ENCODE data around the gene PTPN21. TPM values are rescaled to one million over a fixed set of nuclear protein-coding genes. Genes with fewer than 3 reads are reported as not detected.
A peak's percentile ranks its signal among the peaks of the same experiment; 100 is the strongest.

Gene PTPN21
- under 1 TPM; 0.14 to 0.95 TPM for total RNA-seq

DNA sequence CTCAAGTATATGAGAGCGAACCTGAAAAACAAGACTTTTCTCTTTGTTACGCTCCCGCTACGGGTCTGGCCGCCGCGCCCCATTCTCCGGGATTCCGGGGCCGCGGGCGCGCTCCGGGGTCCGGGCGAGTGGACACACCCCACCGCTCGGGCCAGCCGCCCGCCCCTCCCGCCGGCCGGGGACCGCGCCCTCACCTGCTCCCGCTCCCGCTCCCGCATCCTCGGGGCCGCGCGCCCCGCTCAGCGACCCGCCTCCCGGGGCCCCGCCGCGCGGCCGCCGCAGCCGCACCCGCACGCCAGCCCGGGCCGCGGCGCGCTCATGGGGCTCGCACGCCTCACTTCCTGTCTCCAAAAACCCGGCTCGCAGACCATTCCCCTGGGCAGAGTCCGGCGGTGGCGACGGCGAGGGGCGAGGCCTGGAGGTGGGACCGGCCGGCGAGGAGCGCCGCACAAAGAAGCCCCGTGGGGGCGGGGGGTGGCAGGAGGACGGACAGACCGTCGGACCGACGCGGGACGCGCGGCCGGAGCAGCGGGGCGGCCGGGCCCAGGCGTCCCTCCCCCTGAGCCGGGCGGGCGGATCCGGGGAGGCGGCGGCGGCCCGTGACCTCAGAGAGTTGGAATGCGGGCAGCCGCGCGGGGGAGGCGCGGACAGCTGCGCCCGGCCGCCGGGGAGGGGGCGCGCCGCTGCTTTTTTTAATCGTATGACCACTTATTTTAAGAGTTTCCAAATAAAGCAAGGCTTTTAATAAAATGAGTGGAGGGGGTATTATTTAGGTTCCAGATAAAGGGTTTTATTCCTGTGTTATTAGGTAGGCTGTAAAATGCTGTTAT is at the start of gene PTPN21:
Gene PTPN21, minus strand, starts transcription at position 551 of the 830 bp plus-strand sequence. CDS start 4,590 bp downstream, outside the sequence.
- H3K27ac Mint-ChIP-seq: peak within 1 kb of the TSS; percentile 57
- peaks cover 55% of the 10 kb centered on the region for H3K27me3 Mint-ChIP-seq (ENCODE audit: low read depth)
- H3K36me3 Mint-ChIP-seq (ENCODE audit: insufficient read depth in 2 of 2): no peaks in the 10 kb centered on the region
- H3K4me3 Mint-ChIP-seq: peak within 1 kb of the TSS; percentile 76 to 85
- DNase-seq: peak; percentile 38 to 46
- peak; percentile 63 to 71 for ATAC-seq (replicated peaks in 1 of 2)
- H3K4me1 Mint-ChIP-seq (ENCODE audit: low read depth): peaks cover 33% of the 10 kb centered on the region
- no peaks in the 10 kb centered on the region for H3K9me3 Mint-ChIP-seq

- Mint-ChIP-seq H3K36me3 (ENCODE audit: insufficient read depth in 2 of 2) (peaks cover 16 to 43% of the 10 kb centered on the region in 2 donors), H3K27me3 (ENCODE audit: low read depth) (no peaks in the 10 kb centered on the region), H3K4me3 (no peak overlapping the region), H3K4me1 (ENCODE audit: low read depth) (peaks cover 30% of the 10 kb centered on the region), H3K27ac (no peak overlapping the region), H3K9me3 (no peaks in the 10 kb centered on the region)
- DNase-seq (no peak), ATAC-seq (replicated peaks in 1 of 2) (no peak)
These were observed 49.4 kb upstream of the PTPN21 start for GRCh38 chr14:88604212-88604611.

GRCh38 chr14:88599761-88600439 is 45.1 kb upstream of the PTPN21 start:
- Mint-ChIP-seq H3K4me3 (peak overlapping the region; percentile 67 to 76), H3K27ac (peak overlapping the region; percentile 38), H3K27me3 (ENCODE audit: low read depth) (no peaks in the 10 kb centered on the region), H3K4me1 (ENCODE audit: low read depth) (peaks cover 52% of the 10 kb centered on the region), H3K36me3 (ENCODE audit: insufficient read depth in 2 of 2) (peaks cover 8 to 29% of the 10 kb centered on the region in 2 donors), H3K9me3 (no peaks in the 10 kb centered on the region)
- peak; percentile 58 to 63 for DNase-seq
- ATAC-seq (replicated peaks in 1 of 2): peak; percentile 92 to 93

- peak overlapping the region; percentile 67 to 76 for H3K4me3 Mint-ChIP-seq
- ATAC-seq (replicated peaks in 1 of 2) (no peak), DNase-seq (no peak)
- no peaks in the 10 kb centered on the region for H3K27me3 Mint-ChIP-seq (ENCODE audit: low read depth)
- no peaks in the 10 kb centered on the region for H3K9me3 Mint-ChIP-seq
- peaks cover 50% of the 10 kb centered on the region for H3K4me1 Mint-ChIP-seq (ENCODE audit: low read depth)
- peaks cover 8 to 29% of the 10 kb centered on the region in 2 donors for H3K36me3 Mint-ChIP-seq (ENCODE audit: insufficient read depth in 2 of 2)
- H3K27ac Mint-ChIP-seq: peak overlapping the region; percentile 38
These were observed 44.5 kb upstream of the PTPN21 start for GRCh38 chr14:88599326-88599725.

DNA sequence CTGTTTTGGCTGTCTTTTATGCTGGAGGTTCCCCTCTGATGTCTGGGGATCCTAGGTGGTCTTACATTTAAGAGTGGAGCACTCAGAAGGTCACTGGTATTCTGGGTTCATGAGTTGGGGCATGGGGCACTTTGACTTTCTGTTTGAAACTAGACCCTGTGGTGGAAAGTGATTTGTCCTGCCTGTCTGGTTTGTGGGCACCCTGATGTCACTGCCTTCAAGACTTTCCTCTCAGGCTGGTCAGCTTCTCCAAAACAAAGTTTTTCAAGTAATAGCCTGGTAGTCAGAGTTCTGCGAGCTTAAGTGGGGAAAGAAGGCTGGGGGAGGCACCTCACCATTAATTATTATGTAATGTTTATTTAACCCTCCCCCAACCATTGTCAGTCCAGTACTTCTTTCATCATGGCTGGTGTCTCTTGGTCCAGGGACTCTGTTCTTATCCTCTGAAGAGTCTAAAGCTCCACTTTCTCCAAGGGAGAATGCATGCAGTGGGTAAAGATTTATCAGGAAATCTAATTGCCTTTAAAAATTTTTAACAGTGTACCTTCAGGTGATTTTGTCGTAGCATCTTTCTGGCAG is 43.4 kb upstream of the PTPN21 start:
- Mint-ChIP-seq H3K4me3 (no peak overlapping the region), H3K36me3 (ENCODE audit: insufficient read depth in 2 of 2) (peaks cover 8 to 30% of the 10 kb centered on the region in 2 donors), H3K27me3 (ENCODE audit: low read depth) (no peaks in the 10 kb centered on the region), H3K9me3 (no peaks in the 10 kb centered on the region), H3K4me1 (ENCODE audit: low read depth) (peaks cover 50% of the 10 kb centered on the region), H3K27ac (no peak overlapping the region)
- peak; percentile 8 to 31 for DNase-seq
- ATAC-seq (replicated peaks in 1 of 2): peak in 1 of 2 donors; percentile 41

- no peak overlapping the region for H3K27ac Mint-ChIP-seq
- ATAC-seq (replicated peaks in 1 of 2) (no peak), DNase-seq (no peak)
- H3K27me3 Mint-ChIP-seq (ENCODE audit: low read depth): no peaks in the 10 kb centered on the region
- H3K36me3 Mint-ChIP-seq (ENCODE audit: insufficient read depth in 2 of 2): peaks cover 8 to 29% of the 10 kb centered on the region in 2 donors
- peaks cover 50% of the 10 kb centered on the region for H3K4me1 Mint-ChIP-seq (ENCODE audit: low read depth)
- H3K9me3 Mint-ChIP-seq: no peaks in the 10 kb centered on the region
- no peak overlapping the region for H3K4me3 Mint-ChIP-seq
These were observed 42.8 kb upstream of the PTPN21 start for GRCh38 chr14:88597601-88598000.

- Mint-ChIP-seq H3K27me3 (ENCODE audit: low read depth) (no peaks in the 10 kb centered on the region), H3K27ac (no peak overlapping the region), H3K4me3 (no peak overlapping the region), H3K9me3 (no peaks in the 10 kb centered on the region), H3K4me1 (ENCODE audit: low read depth) (peaks cover 50% of the 10 kb centered on the region), H3K36me3 (ENCODE audit: insufficient read depth in 2 of 2) (peaks cover 6 to 28% of the 10 kb centered on the region in 2 donors)
- ATAC-seq (replicated peaks in 1 of 2) (no peak), DNase-seq (no peak)
These were observed 42.2 kb upstream of the PTPN21 start for GRCh38 chr14:88597038-88597437.

GRCh38 chr14:88592031-88592430 is 37.2 kb upstream of the PTPN21 start:
- DNase-seq (no peak), ATAC-seq (replicated peaks in 1 of 2) (no peak)
- Mint-ChIP-seq H3K27me3 (ENCODE audit: low read depth) (no peaks in the 10 kb centered on the region), H3K4me3 (no peak overlapping the region), H3K4me1 (ENCODE audit: low read depth) (peaks cover 10% of the 10 kb centered on the region), H3K9me3 (no peaks in the 10 kb centered on the region), H3K27ac (no peak overlapping the region), H3K36me3 (ENCODE audit: insufficient read depth in 2 of 2) (peaks cover 7 to 18% of the 10 kb centered on the region in 2 donors)

- Mint-ChIP-seq H3K9me3 (no peaks in the 10 kb centered on the region), H3K27ac (no peak overlapping the region), H3K27me3 (ENCODE audit: low read depth) (no peaks in the 10 kb centered on the region), H3K36me3 (ENCODE audit: insufficient read depth in 2 of 2) (peaks cover 9 to 20% of the 10 kb centered on the region in 2 donors), H3K4me1 (ENCODE audit: low read depth) (no peaks in the 10 kb centered on the region), H3K4me3 (no peak overlapping the region)
- DNase-seq (no peak), ATAC-seq (replicated peaks in 1 of 2) (no peak)
These were observed 35.4 kb upstream of the PTPN21 start for GRCh38 chr14:88590173-88590572.

DNA sequence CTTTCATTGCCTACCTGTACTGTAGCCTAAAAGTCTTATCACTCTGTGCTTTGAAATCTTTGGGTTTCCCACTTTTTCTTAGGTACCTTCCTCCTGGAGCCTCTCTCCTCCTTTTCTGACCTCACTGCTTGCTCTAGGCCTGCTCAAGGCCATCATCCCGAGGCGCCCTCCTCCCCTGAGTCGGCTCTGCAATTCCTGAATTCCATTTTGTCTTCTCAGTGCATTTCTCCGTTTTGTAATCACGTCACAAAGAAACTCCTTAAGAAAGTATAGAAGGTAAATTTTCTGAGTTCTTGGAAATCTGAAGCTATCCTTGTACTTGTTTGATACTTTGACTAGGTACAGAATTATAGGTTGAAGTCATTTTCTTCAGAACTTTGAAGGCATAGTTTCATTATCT is 33.3 kb upstream of the PTPN21 start:
- H3K4me3 Mint-ChIP-seq: no peak overlapping the region
- H3K27ac Mint-ChIP-seq: no peak overlapping the region
- H3K4me1 Mint-ChIP-seq (ENCODE audit: low read depth): no peaks in the 10 kb centered on the region
- no peaks in the 10 kb centered on the region for H3K27me3 Mint-ChIP-seq (ENCODE audit: low read depth)
- H3K36me3 Mint-ChIP-seq (ENCODE audit: insufficient read depth in 2 of 2): peaks cover 9 to 17% of the 10 kb centered on the region in 2 donors
- no peaks in the 10 kb centered on the region for H3K9me3 Mint-ChIP-seq
- DNase-seq (no peak), ATAC-seq (replicated peaks in 1 of 2) (no peak)

- Mint-ChIP-seq H3K4me1 (ENCODE audit: low read depth) (no peaks in the 10 kb centered on the region), H3K4me3 (no peak overlapping the region), H3K36me3 (ENCODE audit: insufficient read depth in 2 of 2) (peaks cover 8 to 14% of the 10 kb centered on the region in 2 donors), H3K27me3 (ENCODE audit: low read depth) (no peaks in the 10 kb centered on the region), H3K27ac (no peak overlapping the region), H3K9me3 (no peaks in the 10 kb centered on the region)
- DNase-seq (no peak), ATAC-seq (replicated peaks in 1 of 2) (no peak)
These were observed 29.6 kb upstream of the PTPN21 start for GRCh38 chr14:88584451-88584850.

GRCh38 chr14:88576222-88576621 is 21.4 kb upstream of the PTPN21 start:
- Mint-ChIP-seq H3K4me1 (ENCODE audit: low read depth) (no peaks in the 10 kb centered on the region), H3K27ac (no peak overlapping the region), H3K9me3 (no peaks in the 10 kb centered on the region), H3K36me3 (ENCODE audit: insufficient read depth in 2 of 2) (peaks cover 11 to 24% of the 10 kb centered on the region in 2 donors), H3K27me3 (ENCODE audit: low read depth) (no peaks in the 10 kb centered on the region), H3K4me3 (no peak overlapping the region)
- ATAC-seq (replicated peaks in 1 of 2): no peak
- DNase-seq: no peak

- peaks cover 11 to 30% of the 10 kb centered on the region in 2 donors for H3K36me3 Mint-ChIP-seq (ENCODE audit: insufficient read depth in 2 of 2)
- H3K27ac Mint-ChIP-seq: no peak overlapping the region
- DNase-seq (no peak), ATAC-seq (replicated peaks in 1 of 2) (no peak)
- no peak overlapping the region for H3K4me3 Mint-ChIP-seq
- H3K4me1 Mint-ChIP-seq (ENCODE audit: low read depth): no peaks in the 10 kb centered on the region
- no peaks in the 10 kb centered on the region for H3K27me3 Mint-ChIP-seq (ENCODE audit: low read depth)
- peaks cover 0 to 4% of the 10 kb centered on the region in 2 donors for H3K9me3 Mint-ChIP-seq
These were observed 17.3 kb upstream of the PTPN21 start for GRCh38 chr14:88572117-88572516.
